Thyroid gland (tissue), 4 donors: Measurements from ENCODE around the gene ARHGEF28.

Source experiments
- POLR2A ChIP-seq, 2 donors: fragments of 450-650 bp; IDR thresholded peaks; one replicate each; pipeline ENCODE4 v1.6.1; 2017; ENCODE audit warnings: antibody characterized with exemption in 2 of 2, mild to moderate bottlenecking in 2 of 2, moderate library complexity in 1 of 2
- TF ChIP-seq, protein P1 (sequence below), 6 experiments: fragments of 200-600 bp in 3 of 6; fragments of 450-650 bp in 3 of 6; sonication (generic) in 3 of 6; IDR thresholded peaks; one replicate each; pipeline ENCODE4 v1.5.1; 2016 to 2019; ENCODE audit warnings: antibody characterized with exemption in 6 of 6, mild to moderate bottlenecking in 2 of 6, inconsistent platforms in 1 of 6, moderate library complexity in 1 of 6

DNA sequence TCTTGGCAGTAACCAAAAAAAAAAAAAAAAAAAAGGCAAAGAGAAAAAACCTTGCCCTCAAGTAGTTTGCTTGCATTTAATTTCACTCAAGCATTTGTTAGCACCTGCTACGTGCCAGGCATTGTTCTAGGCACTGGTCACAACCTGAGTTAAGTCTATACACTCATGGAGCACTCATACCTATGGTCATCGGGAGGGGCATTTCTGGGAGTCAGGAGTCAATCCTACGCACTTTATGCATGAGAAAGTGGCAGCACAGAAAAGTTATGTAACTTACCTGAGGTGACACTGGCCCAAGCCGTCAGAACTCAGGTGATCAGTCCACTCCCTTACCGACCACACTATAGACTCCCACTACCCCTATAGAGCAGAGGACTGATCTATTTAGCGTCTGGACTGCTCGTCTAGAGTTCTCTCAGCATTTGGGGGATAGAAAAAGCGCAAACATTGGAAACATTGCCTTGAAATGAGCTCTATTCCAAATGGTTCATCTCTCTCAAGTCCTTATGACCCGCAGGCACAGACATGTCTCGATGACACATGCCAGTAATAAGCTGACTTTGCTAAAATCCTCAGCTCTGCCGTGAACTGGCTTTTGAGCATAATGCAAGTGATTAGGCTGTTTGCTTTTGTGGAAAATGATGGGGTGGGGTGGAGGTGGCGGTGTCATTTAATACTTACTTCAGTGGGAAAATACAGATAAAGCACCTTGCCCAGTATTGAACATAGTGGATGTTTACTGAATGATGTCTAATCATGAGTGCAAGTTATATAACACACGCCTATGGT lies 160.2 kb downstream of the ARHGEF28 start:
- TF ChIP-seq, protein P1, sequence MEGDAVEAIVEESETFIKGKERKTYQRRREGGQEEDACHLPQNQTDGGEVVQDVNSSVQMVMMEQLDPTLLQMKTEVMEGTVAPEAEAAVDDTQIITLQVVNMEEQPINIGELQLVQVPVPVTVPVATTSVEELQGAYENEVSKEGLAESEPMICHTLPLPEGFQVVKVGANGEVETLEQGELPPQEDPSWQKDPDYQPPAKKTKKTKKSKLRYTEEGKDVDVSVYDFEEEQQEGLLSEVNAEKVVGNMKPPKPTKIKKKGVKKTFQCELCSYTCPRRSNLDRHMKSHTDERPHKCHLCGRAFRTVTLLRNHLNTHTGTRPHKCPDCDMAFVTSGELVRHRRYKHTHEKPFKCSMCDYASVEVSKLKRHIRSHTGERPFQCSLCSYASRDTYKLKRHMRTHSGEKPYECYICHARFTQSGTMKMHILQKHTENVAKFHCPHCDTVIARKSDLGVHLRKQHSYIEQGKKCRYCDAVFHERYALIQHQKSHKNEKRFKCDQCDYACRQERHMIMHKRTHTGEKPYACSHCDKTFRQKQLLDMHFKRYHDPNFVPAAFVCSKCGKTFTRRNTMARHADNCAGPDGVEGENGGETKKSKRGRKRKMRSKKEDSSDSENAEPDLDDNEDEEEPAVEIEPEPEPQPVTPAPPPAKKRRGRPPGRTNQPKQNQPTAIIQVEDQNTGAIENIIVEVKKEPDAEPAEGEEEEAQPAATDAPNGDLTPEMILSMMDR (IDR thresholded peaks at IDR 0.05): no peak
- TF ChIP-seq POLR2A (IDR thresholded peaks at IDR 0.05): no peak
